CD14-positive monocyte (primary cell): ENCODE measurements around the gene SORBS1. TPM values are rescaled to one million over a fixed set of nuclear protein-coding genes. Genes with fewer than 3 reads are reported as not detected.

ENCODE experiments used
- DNase-seq, 3 donors: peaks; one replicate each; pipeline ENCODE4 v3.0.0-alpha.2; 2011 to 2022
- H2AFZ ChIP-seq: 2 replicates; pipeline ENCODE4 v1.6.0; 2012; ENCODE audit warnings: mild to moderate bottlenecking, low read depth, low read length, inconsistent platforms; ENCODE audit not compliant: insufficient read depth, poor library complexity, severe bottlenecking
- H3K27ac ChIP-seq, 2 donors: 1 replicate in 1 of 2; 2 replicates in 1 of 2; pipeline ENCODE4 v1.5.1; 2012 to 2013; ENCODE audit warnings: low read length in 2 of 2, control low read depth in 1 of 2, inconsistent platforms in 1 of 2, low read depth in 1 of 2, mild to moderate bottlenecking in 1 of 2
- H3K27me3 ChIP-seq, 2 donors: one replicate each; pipeline versions ENCODE4 v1.6.0 to v1.6.1; 2011 to 2013; ENCODE audit warnings: low read length in 2 of 2; ENCODE audit not compliant: control insufficient read depth in 2 of 2, insufficient read depth in 2 of 2
- H3K36me3 ChIP-seq, 2 donors: replicated peaks in 1 of 2; 1 replicate in 1 of 2; 2 replicates in 1 of 2; pipeline versions ENCODE4 v1.5.1 to v1.6.1; 2012 to 2013; ENCODE audit warnings: low read length in 2 of 2, control low read depth in 1 of 2, inconsistent platforms in 1 of 2, mild to moderate bottlenecking in 1 of 2; ENCODE audit not compliant: insufficient read depth in 2 of 2, control insufficient read depth in 1 of 2
- H3K4me1 ChIP-seq, 2 donors: 1 replicate in 1 of 2; 2 replicates in 1 of 2; pipeline versions ENCODE4 v1.5.1 to v1.6.1; 2012 to 2013; ENCODE audit warnings: low read length in 2 of 2, control low read depth in 1 of 2, inconsistent platforms in 1 of 2, mild to moderate bottlenecking in 1 of 2, moderate library complexity in 1 of 2; ENCODE audit not compliant: insufficient read depth in 2 of 2, control insufficient read depth in 1 of 2
- H3K4me2 ChIP-seq: replicated peaks from 2 replicates; pipeline ENCODE3; 2012; ENCODE audit warnings: low read length, moderate library complexity, mild to moderate bottlenecking; ENCODE audit not compliant: poor library complexity, severe bottlenecking; ENCODE audit errors: extremely low read depth
- H3K4me3 ChIP-seq, 3 experiments: fragments of 200-600 bp in 1 of 3; sonication (generic) in 1 of 3; replicated peaks in 1 of 3; 1 replicate in 2 of 3; 2 replicates in 1 of 3; pipeline ENCODE4 v1.5.1; 2011 to 2013; ENCODE audit warnings: low read length in 3 of 3, mild to moderate bottlenecking in 3 of 3, control low read depth in 2 of 3, low read depth in 2 of 3, inconsistent platforms in 1 of 3, moderate library complexity in 1 of 3
- H3K79me2 ChIP-seq: 2 replicates; pipeline ENCODE4 v1.6.0; 2012; ENCODE audit warnings: mild to moderate bottlenecking, control low read depth, inconsistent platforms, low read length, moderate library complexity; ENCODE audit not compliant: insufficient read depth
- H3K9ac ChIP-seq: 2 replicates; pipeline ENCODE4 v1.6.0; 2017; ENCODE audit warnings: low read length, mild to moderate bottlenecking; ENCODE audit not compliant: insufficient read depth, poor library complexity, severe bottlenecking
- H3K9me3 ChIP-seq, 2 donors: replicated peaks in 1 of 2; 1 replicate in 1 of 2; 2 replicates in 1 of 2; pipeline versions ENCODE4 v1.5.1 to v1.6.1; 2012 to 2013; ENCODE audit warnings: low read length in 2 of 2, control low read depth in 1 of 2; ENCODE audit not compliant: control insufficient read depth in 1 of 2, insufficient read depth in 1 of 2
- H4K20me1 ChIP-seq: 2 replicates; pipeline ENCODE4 v1.6.0; 2012; ENCODE audit warnings: mild to moderate bottlenecking, low read length, control low read depth, moderate library complexity; ENCODE audit not compliant: insufficient read depth
- H3K27ac Mint-ChIP-seq, 7 donors: one replicate each; pipeline ENCODE4 v1.8.0; 2020; ENCODE audit warnings: mild to moderate bottlenecking in 7 of 7, mixed read lengths in 7 of 7, moderate library complexity in 6 of 7, inconsistent platforms in 2 of 7
- H3K27me3 Mint-ChIP-seq, 3 donors: one replicate each; pipeline ENCODE4 v1.8.0; 2021 to 2022; ENCODE audit warnings: low read depth in 3 of 3, mild to moderate bottlenecking in 3 of 3, mixed read lengths in 3 of 3, moderate library complexity in 3 of 3, inconsistent platforms in 1 of 3
- H3K36me3 Mint-ChIP-seq, 2 donors: one replicate each; pipeline ENCODE4 v1.8.0; 2020; ENCODE audit warnings: mixed read lengths in 2 of 2, inconsistent platforms in 1 of 2, mild to moderate bottlenecking in 1 of 2
- H3K4me1 Mint-ChIP-seq: one replicate; pipeline ENCODE4 v1.8.0; 2020; ENCODE audit warnings: mild to moderate bottlenecking, mixed read lengths
- H3K4me3 Mint-ChIP-seq, 2 donors: one replicate each; pipeline ENCODE4 v1.8.0; 2020; ENCODE audit warnings: mild to moderate bottlenecking in 2 of 2, mixed read lengths in 2 of 2, moderate library complexity in 1 of 2
- H3K9me3 Mint-ChIP-seq, 7 donors: one replicate each; pipeline ENCODE4 v1.8.0; 2020 to 2022; ENCODE audit warnings: mixed read lengths in 7 of 7, mild to moderate bottlenecking in 6 of 7, moderate library complexity in 6 of 7, inconsistent platforms in 2 of 7
- CTCF ChIP-seq: fragments of 200-600 bp; IDR thresholded peaks from one replicate; pipeline ENCODE4 v1.8.0; 2022; ENCODE audit warnings: antibody characterized with exemption, mild to moderate bottlenecking
- WGBS: methylation state at CpG from one replicate; pipeline ENCODE4 v1.1.5; 2013; ENCODE audit warnings: missing lambda C conversion rate; ENCODE audit not compliant: insufficient coverage; 5-methylcytosine and 5-hydroxymethylcytosine counted together
- intact Hi-C, 2 donors: fragments of 100-400 bp; cut with micrococcal nuclease; formaldehyde crosslinking; loops; one replicate each; pipeline versions ENCODE4 v1.15.0 to v1.15.1; 2023
- polyA plus RNA-seq, 3 donors: library from polyadenylated mRNA; depleted of rRNA in 1 of 3; unstranded in 2 of 3; stranded (reverse) in 1 of 3; fragments of 300-500 nt in 2 of 3; fragments of >200 nt in 1 of 3; fragmentation: Illumina TruSeq in 2 of 3; gene quantifications; 1 replicate in 2 of 3; 2 replicates in 1 of 3; pipeline ENCODE4 v1.2.3, GENCODE V29; 2012 to 2021

SORBS1 gene
- polyA plus RNA-seq, 3 donors = 0.08 to 0.15 TPM; not detected in 1

DNA sequence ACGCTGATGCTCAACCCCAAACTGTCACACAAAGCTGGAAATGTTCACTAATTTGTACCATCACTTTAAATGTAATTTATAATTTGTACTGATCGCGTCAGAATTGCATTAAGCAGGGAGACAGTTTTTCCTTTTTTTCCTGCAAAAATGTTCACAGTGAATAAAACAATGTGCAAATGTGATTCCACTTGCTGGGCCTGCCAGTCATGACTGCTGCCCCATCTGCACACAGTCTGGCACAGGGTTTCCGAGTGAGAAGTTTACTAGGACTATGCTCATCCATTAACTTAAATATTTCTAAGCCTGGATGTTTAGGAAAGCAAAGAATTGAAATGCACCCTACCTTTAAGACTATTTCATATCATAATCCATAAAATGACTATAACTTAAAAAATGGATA lies 99.6 kb downstream of the SORBS1 start:
- intact Hi-C loops = no loop called here
- no peak for TF ChIP-seq CTCF
- H3K4me3 Mint-ChIP-seq = no peak overlapping the region
- no peak overlapping the region for H3K4me2 ChIP-seq
- H3K27ac Mint-ChIP-seq = no peak overlapping the region
- peaks cover 0 to 6% of the 10 kb centered on the region in 2 donors for H3K27me3 ChIP-seq
- H3K27me3 Mint-ChIP-seq = peaks cover 4 to 14% (median 6%) of the 10 kb centered on the region in 3 donors
- no peak overlapping the region for H3K9ac ChIP-seq
- H3K4me1 ChIP-seq = no peaks in the 10 kb centered on the region
- H3K36me3 ChIP-seq = no peaks in the 10 kb centered on the region
- H3K79me2 ChIP-seq = no peaks in the 10 kb centered on the region
- no peaks in the 10 kb centered on the region for H3K36me3 Mint-ChIP-seq
- no peak overlapping the region for H3K4me3 ChIP-seq
- H3K9me3 Mint-ChIP-seq = no peaks in the 10 kb centered on the region
- H4K20me1 ChIP-seq = no peaks in the 10 kb centered on the region
- H3K4me1 Mint-ChIP-seq = no peaks in the 10 kb centered on the region
- H2AFZ ChIP-seq = no peak overlapping the region
- no peak overlapping the region for H3K27ac ChIP-seq
- DNase-seq = no peak
- no CpG with 5 or more reads among the region's 4 CpGs for WGBS
- H3K9me3 ChIP-seq = no peaks in the 10 kb centered on the region

DNA sequence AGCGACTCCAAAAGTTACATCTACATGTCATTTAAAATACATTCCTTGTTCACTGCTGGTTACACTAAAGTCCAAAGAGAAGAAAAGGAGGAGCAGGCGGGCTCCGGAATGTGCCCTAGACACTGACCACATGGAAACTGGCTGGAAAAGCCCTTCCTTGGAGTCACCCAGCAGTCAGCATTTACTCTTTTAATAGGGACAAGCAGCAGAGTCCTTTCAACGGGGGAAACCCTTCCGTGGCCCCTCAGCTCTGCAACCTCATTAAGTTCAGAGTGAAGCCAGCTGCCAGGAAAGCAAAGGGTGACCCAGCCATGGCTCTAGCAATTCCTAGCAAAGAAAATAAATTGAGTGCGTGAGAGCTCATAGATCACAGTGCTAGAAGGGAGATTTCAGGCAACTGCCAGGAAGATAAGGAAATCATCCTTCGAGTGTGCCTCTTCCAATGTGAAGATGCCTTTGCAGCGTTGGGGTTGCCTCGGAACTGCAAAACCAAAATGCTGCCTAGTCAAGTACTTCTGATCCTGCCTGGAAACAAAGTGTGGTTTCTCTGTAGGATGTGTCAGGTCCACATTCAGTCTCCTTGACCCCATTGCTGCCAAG lies 101.6 kb downstream of the SORBS1 start:
- Histone ChIP-seq H4K20me1 (no peaks in the 10 kb centered on the region), H3K9me3 (no peaks in the 10 kb centered on the region), H3K4me3 (no peak overlapping the region), H3K4me2 (no peak overlapping the region), H3K4me1 (no peaks in the 10 kb centered on the region), H3K9ac (no peak overlapping the region), H3K27ac (no peak overlapping the region), H3K27me3 (peaks cover 0 to 6% of the 10 kb centered on the region in 2 donors), H3K79me2 (no peaks in the 10 kb centered on the region), H2AFZ (no peak overlapping the region), H3K36me3 (no peaks in the 10 kb centered on the region)
- no peaks in the 10 kb centered on the region for H3K36me3 Mint-ChIP-seq
- no peak overlapping the region for H3K4me3 Mint-ChIP-seq
- no peak for TF ChIP-seq CTCF
- H3K27me3 Mint-ChIP-seq = peaks cover 4 to 8% (median 4%) of the 10 kb centered on the region in 3 donors
- H3K9me3 Mint-ChIP-seq = no peaks in the 10 kb centered on the region
- H3K27ac Mint-ChIP-seq = no peak overlapping the region
- H3K4me1 Mint-ChIP-seq = no peaks in the 10 kb centered on the region
- 95% methylated on average over 7 of the region's 9 CpGs for WGBS
- DNase-seq = no peak
- intact Hi-C loops = no loop called here
